Left lung (tissue), 10 donors: Measurements from ENCODE around the gene CXXC5. TPM values are rescaled to one million over a fixed set of nuclear protein-coding genes. Genes with fewer than 3 reads are reported as not detected.

Experiments used
- ATAC-seq: fragments of 200-7000 bp; cut with Tn5 transposase; one replicate; pipeline ENCODE4 v1.9.1; 2020; ENCODE audit warnings: moderate library complexity
- DNase-seq, 4 donors: peaks; one replicate each; pipeline ENCODE4 v3.0.0-alpha.2; 2013 to 2020
- H3K27ac ChIP-seq, 2 donors: fragments of 200-600 bp; sonication (generic) in 1 of 2; one replicate each; pipeline versions ENCODE4 v1.5.0 to v1.8.0; 2020 to 2021
- H3K27me3 ChIP-seq, 2 donors: fragments of 200-600 bp; sonication (generic) in 1 of 2; one replicate each; pipeline versions ENCODE4 v1.5.0 to v1.8.0; 2020 to 2021
- H3K36me3 ChIP-seq, 2 donors: fragments of 200-600 bp; sonication (generic) in 1 of 2; one replicate each; pipeline versions ENCODE4 v1.5.0 to v1.8.0; 2020 to 2021
- H3K4me1 ChIP-seq, 2 donors: fragments of 200-600 bp; one replicate each; pipeline ENCODE4 v1.8.0; 2021
- H3K4me3 ChIP-seq, 2 donors: fragments of 200-600 bp; sonication (generic) in 1 of 2; one replicate each; pipeline versions ENCODE4 v1.5.0 to v1.8.0; 2020 to 2021; ENCODE audit warnings: mild to moderate bottlenecking in 1 of 2
- H3K9me3 ChIP-seq, 2 donors: fragments of 200-600 bp; sonication (generic) in 1 of 2; one replicate each; pipeline versions ENCODE4 v1.5.0 to v1.8.0; 2020 to 2021
- intact Hi-C, 2 donors: fragments of 100-400 bp; cut with DNase I; formaldehyde crosslinking; loops; one replicate each; pipeline versions ENCODE4 v1.11.2 to v1.14.2; 2022
- polyA plus RNA-seq, 6 donors: library from polyadenylated mRNA; unstranded; fragments of 120-200 nt; gene quantifications; one replicate each; pipeline ENCODE4 v1.2.1, GENCODE V29; 2013; ENCODE audit not compliant: insufficient read length in 6 of 6
- total RNA-seq, 2 donors: library from RNA; stranded (reverse); fragmentation: NEBNext Ultra II Directional; extraction: Animal tissue kit (Norgen Biotek cat#: 25700); gene quantifications; one replicate each; pipeline ENCODE4 v1.2.1, GENCODE V29; 2021
- TF ChIP-seq, protein P1 (sequence below), 2 donors: fragments of 200-600 bp; sonication (generic) in 1 of 2; IDR thresholded peaks; one replicate each; pipeline versions ENCODE4 v1.5.0 to v1.8.0; 2021; ENCODE audit warnings: antibody characterized with exemption in 2 of 2
- donor health status: DM: no; HTN: yes; CAD: no.
- donor health status: DM: no; HTN: no; CAD: no.

CXXC5 gene
- total and polyA plus RNA-seq, 8 donors = 24.5 to 53.5 (median 40.9) TPM

GRCh38 chr5:139635606-139636206 is 12.4 kb upstream of the CXXC5 start:
- Histone ChIP-seq H3K27ac (peak overlapping the region; percentile 67 to 75), H3K4me1 (peaks cover 35 to 54% of the 10 kb centered on the region in 2 donors), H3K36me3 (peaks cover 0 to 4% of the 10 kb centered on the region in 2 donors), H3K27me3 (peaks cover 0 to 22% of the 10 kb centered on the region in 2 donors), H3K9me3 (no peaks in the 10 kb centered on the region), H3K4me3 (no peak overlapping the region)
- peak in 3 of 4 donors; percentile 85 to 91 (median 90) for DNase-seq
- peak; percentile 64 for ATAC-seq
- intact Hi-C loops = loop anchor here (2.0 to 10.0 kb wide), 4 partner anchors 52 to 129 kb away; no protein-coding TSS in a partner anchor
- TF ChIP-seq, protein P1, sequence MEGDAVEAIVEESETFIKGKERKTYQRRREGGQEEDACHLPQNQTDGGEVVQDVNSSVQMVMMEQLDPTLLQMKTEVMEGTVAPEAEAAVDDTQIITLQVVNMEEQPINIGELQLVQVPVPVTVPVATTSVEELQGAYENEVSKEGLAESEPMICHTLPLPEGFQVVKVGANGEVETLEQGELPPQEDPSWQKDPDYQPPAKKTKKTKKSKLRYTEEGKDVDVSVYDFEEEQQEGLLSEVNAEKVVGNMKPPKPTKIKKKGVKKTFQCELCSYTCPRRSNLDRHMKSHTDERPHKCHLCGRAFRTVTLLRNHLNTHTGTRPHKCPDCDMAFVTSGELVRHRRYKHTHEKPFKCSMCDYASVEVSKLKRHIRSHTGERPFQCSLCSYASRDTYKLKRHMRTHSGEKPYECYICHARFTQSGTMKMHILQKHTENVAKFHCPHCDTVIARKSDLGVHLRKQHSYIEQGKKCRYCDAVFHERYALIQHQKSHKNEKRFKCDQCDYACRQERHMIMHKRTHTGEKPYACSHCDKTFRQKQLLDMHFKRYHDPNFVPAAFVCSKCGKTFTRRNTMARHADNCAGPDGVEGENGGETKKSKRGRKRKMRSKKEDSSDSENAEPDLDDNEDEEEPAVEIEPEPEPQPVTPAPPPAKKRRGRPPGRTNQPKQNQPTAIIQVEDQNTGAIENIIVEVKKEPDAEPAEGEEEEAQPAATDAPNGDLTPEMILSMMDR (IDR thresholded peaks at IDR 0.05) = peak; percentile 58 to 62

GRCh38 chr5:139636207-139636792 is 11.8 kb upstream of the CXXC5 start:
- DNase-seq (peak in 1 of 4 donors; percentile 59), ATAC-seq (peak; percentile 0)
- Histone ChIP-seq H3K27me3 (peaks cover 0 to 22% of the 10 kb centered on the region in 2 donors), H3K4me3 (no peak overlapping the region), H3K27ac (peak overlapping the region; percentile 67 to 75), H3K9me3 (no peaks in the 10 kb centered on the region), H3K4me1 (peaks cover 35 to 54% of the 10 kb centered on the region in 2 donors), H3K36me3 (peaks cover 0 to 4% of the 10 kb centered on the region in 2 donors)
- intact Hi-C loops = loop anchor here (5.0 to 10.0 kb wide), 3 partner anchors 51 to 129 kb away; no protein-coding TSS in a partner anchor
- TF ChIP-seq, protein P1 (IDR thresholded peaks at IDR 0.05) = no peak

- DNase-seq (no peak), ATAC-seq (no peak)
- no peaks in the 10 kb centered on the region for H3K9me3 ChIP-seq
- peaks cover 0 to 4% of the 10 kb centered on the region in 2 donors for H3K36me3 ChIP-seq
- intact Hi-C loops = loop anchor here (5.0 to 10.0 kb wide), 3 partner anchors 50 to 128 kb away; no protein-coding TSS in a partner anchor
- peaks cover 35 to 54% of the 10 kb centered on the region in 2 donors for H3K4me1 ChIP-seq
- peak overlapping the region; percentile 75 to 81 for H3K27ac ChIP-seq
- H3K27me3 ChIP-seq = peaks cover 0 to 22% of the 10 kb centered on the region in 2 donors
- H3K4me3 ChIP-seq = peak overlapping the region; percentile 29 to 38
- TF ChIP-seq, protein P1 (IDR thresholded peaks at IDR 0.05) = no peak
These were observed 11.2 kb upstream of the CXXC5 start for GRCh38 chr5:139636975-139637408.

DNA sequence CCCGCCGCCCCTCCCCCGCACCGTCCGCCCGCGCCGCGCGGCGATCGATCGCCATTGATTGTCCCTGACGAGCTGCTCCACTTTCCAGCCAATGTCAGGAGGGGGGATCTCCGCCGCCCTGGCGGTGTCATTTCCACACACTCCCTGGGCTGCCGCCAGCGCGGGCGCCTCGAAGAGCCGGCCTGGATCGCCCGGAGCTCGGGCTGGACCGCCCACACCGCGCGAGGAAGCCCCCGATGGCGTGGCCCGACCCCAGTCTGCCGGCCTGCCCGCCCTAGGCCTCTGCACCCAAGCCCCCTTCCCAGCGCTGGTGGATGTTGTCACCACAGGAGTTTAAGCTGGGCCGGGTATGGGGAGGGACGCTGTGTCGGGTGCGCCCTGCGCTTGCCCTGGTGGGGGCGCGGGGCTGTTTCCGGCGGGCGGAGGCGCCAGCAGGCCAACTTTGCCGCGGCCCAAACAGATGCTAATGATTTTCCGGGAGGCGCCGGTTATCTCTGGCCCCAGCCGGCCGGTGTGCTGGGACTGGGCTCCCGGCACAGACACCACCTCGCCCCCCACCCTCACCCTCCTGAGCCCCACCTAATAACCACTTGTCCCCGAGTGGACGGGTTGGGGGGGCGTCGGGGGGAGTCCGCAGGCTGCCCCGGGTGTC is 10.6 kb upstream of the CXXC5 start:
- ATAC-seq = peak; percentile 70
- Histone ChIP-seq H3K27ac (peak overlapping the region; percentile 75 to 81), H3K27me3 (peaks cover 0 to 22% of the 10 kb centered on the region in 2 donors), H3K4me3 (peak overlapping the region; percentile 29 to 38), H3K36me3 (peaks cover 0 to 1% of the 10 kb centered on the region in 2 donors), H3K9me3 (no peaks in the 10 kb centered on the region), H3K4me1 (peaks cover 35 to 54% of the 10 kb centered on the region in 2 donors)
- intact Hi-C loops = loop anchor here (5.0 to 10.0 kb wide), 3 partner anchors 50 to 127 kb away; no protein-coding TSS in a partner anchor
- TF ChIP-seq, protein P1 (IDR thresholded peaks at IDR 0.05) = no peak
- DNase-seq = peak; percentile 85 to 90 (median 87)
